ENCODE measurements around the gene DEK. TPM values are rescaled to one million over a fixed set of nuclear protein-coding genes. Genes with fewer than 3 reads are reported as not detected.

The DEK gene
- total and polyA plus RNA-seq, 12 donors, result 23.0 to 78.3 (median 51.9) TPM

DNA sequence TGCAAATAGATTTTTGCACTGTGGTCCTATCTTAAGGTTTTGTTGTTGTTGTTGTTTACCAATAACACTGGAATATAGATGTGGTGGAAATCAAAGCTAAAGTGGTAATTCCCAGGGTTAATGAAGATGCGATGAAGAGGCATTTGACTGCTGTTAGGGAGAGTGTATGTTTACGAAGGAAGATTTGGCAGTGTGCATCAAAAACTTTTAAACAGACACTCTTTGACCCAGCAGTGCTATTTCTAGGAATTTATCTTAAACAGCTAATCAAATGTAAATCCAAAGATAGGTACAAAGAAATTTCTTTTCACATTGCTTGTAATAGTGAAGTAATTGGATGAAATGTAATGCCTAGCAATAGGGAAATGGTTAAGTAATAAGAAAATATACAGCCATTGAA lies 75.1 kb downstream of the DEK start:
- WGBS, 2 donors, result 98 to 99% methylated on average over 2 of the region's 2 CpGs
- H3K36me3 ChIP-seq, result peaks cover 0 to 76% (median 8%) of the 10 kb centered on the region in 9 donors
- no peak for DNase-seq

DNA sequence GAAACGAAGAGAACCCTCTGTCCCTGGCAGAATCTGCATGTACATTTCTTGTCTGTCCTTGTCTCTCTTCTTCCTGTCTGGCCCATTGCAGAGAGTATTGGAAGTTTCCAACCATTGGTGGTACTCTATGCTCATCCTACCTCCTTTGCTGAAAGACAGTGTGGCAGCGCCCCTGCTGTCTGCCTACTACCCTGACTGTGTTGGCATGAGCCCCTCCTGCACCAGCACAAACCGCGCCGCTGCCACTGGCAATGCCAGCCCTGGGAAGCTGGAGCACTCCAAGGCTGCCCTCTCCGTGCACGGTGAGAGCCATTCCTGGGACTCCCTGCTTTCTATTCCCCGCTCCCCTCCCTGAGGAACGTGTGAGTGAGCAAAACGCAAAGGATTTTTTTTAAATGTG lies 76.6 kb downstream of the DEK start:
- Histone ChIP-seq H3K36me3 (peaks cover 0 to 65% (median 8%) of the 10 kb centered on the region in 9 donors), H3K9me3 (no peaks in the 10 kb centered on the region), H3K27ac (no peak overlapping the region), H3K4me1 (peaks cover 0 to 16% (median 5%) of the 10 kb centered on the region in 9 donors), H3K4me3 (no peak overlapping the region), H3K27me3 (no peaks in the 10 kb centered on the region)
- 90 to 94% methylated on average over 10 of the region's 10 CpGs for WGBS, 2 donors
- no peak for DNase-seq
- peak in 3 of 8 donors; percentile 46 to 63 (median 48) for ATAC-seq
- TF ChIP-seq, protein P1, sequence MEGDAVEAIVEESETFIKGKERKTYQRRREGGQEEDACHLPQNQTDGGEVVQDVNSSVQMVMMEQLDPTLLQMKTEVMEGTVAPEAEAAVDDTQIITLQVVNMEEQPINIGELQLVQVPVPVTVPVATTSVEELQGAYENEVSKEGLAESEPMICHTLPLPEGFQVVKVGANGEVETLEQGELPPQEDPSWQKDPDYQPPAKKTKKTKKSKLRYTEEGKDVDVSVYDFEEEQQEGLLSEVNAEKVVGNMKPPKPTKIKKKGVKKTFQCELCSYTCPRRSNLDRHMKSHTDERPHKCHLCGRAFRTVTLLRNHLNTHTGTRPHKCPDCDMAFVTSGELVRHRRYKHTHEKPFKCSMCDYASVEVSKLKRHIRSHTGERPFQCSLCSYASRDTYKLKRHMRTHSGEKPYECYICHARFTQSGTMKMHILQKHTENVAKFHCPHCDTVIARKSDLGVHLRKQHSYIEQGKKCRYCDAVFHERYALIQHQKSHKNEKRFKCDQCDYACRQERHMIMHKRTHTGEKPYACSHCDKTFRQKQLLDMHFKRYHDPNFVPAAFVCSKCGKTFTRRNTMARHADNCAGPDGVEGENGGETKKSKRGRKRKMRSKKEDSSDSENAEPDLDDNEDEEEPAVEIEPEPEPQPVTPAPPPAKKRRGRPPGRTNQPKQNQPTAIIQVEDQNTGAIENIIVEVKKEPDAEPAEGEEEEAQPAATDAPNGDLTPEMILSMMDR (IDR thresholded peaks at IDR 0.05), result no peak
- intact Hi-C loops (cut with DNase I), result loop anchor here in 1 of 10 donors (10.0 kb wide), 1 partner anchor 317 kb away; no protein-coding TSS in a partner anchor

More for the DNA sequence above, 75.1 kb downstream of the DEK start:
- H3K4me1 ChIP-seq, result peaks cover 0 to 16% (median 5%) of the 10 kb centered on the region in 9 donors
- H3K9me3 ChIP-seq, result no peaks in the 10 kb centered on the region
- intact Hi-C loops (cut with DNase I), result loop anchor here in 1 of 10 donors (10.0 kb wide), 1 partner anchor 316 kb away; no protein-coding TSS in a partner anchor
- TF ChIP-seq, protein P1 (IDR thresholded peaks at IDR 0.05), result no peak
- no peaks in the 10 kb centered on the region for H3K27me3 ChIP-seq
- H3K27ac ChIP-seq, result no peak overlapping the region
- ATAC-seq, result no peak
- no peak overlapping the region for H3K4me3 ChIP-seq

DNA sequence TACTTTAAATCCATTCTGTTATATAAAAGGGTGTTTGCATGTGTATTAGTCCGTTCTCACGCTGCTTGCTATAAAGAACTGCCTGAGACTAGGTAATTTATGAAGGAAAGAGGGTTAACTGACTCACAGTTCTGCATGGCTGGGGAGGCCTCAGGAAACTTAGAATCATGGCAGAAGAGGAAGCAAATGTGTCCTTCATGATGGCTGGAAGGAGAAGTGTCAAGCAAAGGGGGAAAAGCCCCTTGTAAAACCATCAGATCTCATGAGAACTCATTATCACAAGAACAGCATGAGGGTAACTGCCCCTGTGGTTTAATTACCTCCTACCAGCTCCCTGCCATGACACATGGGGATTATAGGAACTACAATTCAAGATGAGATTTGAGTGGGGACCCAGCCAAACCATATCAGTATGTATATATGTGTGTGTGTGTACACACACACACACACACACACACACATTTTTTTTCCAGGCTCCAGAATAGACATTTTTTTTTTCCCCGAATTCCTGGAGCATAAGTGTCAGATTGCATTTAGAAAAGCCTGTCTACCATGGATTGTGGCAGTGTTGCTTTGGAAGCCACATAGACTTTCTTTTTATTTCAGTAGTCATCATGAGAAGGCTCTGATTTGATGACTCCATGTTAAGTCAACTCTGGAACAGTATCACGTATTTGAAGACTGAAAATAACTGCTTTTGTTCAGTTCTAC lies 77.6 kb downstream of the DEK start:
- H3K4me1 ChIP-seq, result peaks cover 0 to 16% (median 5%) of the 10 kb centered on the region in 9 donors
- WGBS, 2 donors, result 95 to 96% methylated on average over 4 of the region's 4 CpGs
- H3K9me3 ChIP-seq, result no peaks in the 10 kb centered on the region
- TF ChIP-seq, protein P1 (IDR thresholded peaks at IDR 0.05), result no peak
- peak overlapping the region in 1 of 10 donors; percentile 41 for H3K27ac ChIP-seq
- H3K27me3 ChIP-seq, result no peaks in the 10 kb centered on the region
- ATAC-seq (no peak), DNase-seq (no peak)
- intact Hi-C loops (cut with DNase I), result loop anchor here in 1 of 10 donors (10.0 kb wide), 1 partner anchor 318 kb away; no protein-coding TSS in a partner anchor
- no peak overlapping the region for H3K4me3 ChIP-seq
- peaks cover 0 to 55% (median 7%) of the 10 kb centered on the region in 9 donors for H3K36me3 ChIP-seq

DNA sequence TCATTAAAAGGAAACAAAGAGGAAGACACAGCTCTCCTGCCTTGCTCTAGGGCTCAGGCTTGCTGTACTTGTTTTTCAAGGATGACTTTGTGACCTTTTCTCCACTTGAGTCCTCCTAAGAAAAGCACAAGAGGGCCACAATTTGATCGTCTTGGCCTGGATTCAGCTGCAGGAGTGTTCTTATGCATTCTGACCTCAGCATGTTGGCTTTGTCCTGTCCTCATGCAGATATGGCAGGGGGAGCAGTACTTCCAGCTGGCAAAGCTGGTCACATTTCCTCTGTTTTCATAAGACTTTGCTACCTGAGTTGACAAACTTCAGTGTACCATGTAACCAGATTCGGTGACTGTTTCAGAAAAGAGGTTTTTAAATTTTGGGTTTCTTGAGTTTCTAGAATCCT lies 78.3 kb downstream of the DEK start:
- Histone ChIP-seq H3K4me3 (no peak overlapping the region), H3K4me1 (peaks cover 0 to 19% (median 5%) of the 10 kb centered on the region in 9 donors), H3K9me3 (no peaks in the 10 kb centered on the region), H3K27ac (peak overlapping the region in 1 of 10 donors; percentile 41), H3K27me3 (no peaks in the 10 kb centered on the region), H3K36me3 (peaks cover 0 to 54% (median 4%) of the 10 kb centered on the region in 9 donors)
- ATAC-seq (peak in 5 of 8 donors; percentile 24 to 84 (median 60)), DNase-seq (no peak)
- 43 to 57% methylated on average over 2 of the region's 2 CpGs for WGBS, 2 donors
- intact Hi-C loops (cut with DNase I), result loop anchor here in 1 of 10 donors (10.0 kb wide), 1 partner anchor 319 kb away; no protein-coding TSS in a partner anchor
- TF ChIP-seq, protein P1 (IDR thresholded peaks at IDR 0.05), result no peak

All from heart right ventricle (tissue), 16 donors.